GM19193 (cell line): ENCODE measurements around the gene PLPPR4.

Experiments used
- POLR2A ChIP-seq: IDR thresholded peaks from 4 replicates; pipeline ENCODE4 v1.6.1; 2011; ENCODE audit not compliant: insufficient read depth, insufficient read length; ENCODE audit errors: extremely low read depth

Gene PLPPR4

DNA sequence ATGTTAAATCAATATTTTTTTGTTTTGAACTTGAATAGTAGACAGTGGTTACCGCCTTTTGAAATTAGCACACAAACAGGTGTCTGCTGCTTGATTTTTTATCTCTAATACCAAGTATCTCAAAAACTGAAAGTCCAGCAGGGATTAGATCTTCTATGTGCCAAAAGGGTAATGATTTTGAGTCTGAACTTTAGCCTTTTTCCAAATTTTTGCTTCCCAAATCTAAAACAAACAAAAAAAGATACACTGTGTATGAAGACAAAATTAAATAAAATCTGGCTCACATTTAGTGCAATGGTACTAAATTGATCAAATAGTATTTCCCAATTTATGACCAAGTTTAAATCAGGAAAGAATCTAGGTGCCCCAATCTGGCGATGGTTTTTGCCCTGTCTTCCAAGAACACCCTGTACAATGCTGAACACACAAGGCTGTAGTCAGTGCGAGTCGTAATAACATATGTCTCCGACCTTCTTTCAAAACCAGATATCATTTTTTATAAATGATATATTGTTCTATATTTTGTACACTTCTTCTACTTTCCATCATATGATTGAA lies 40.5 kb downstream of the PLPPR4 start:
- no peak for TF ChIP-seq POLR2A

DNA sequence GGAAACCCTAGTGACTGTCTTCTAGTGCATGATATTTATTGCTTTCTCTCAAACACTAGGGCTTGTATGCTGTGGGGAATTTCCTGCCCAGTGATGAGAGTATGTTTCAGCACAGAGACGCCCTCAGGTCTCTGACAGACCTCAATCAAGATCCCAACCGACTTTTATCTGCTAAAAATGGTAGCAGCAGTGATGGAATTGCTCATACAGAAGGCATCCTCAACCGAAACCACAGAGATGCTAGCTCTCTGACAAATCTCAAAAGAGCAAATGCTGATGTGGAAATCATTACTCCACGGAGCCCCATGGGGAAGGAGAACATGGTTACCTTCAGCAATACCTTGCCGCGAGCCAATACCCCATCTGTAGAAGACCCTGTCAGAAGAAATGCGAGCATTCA lies 41.3 kb downstream of the PLPPR4 start:
- no peak for TF ChIP-seq POLR2A

DNA sequence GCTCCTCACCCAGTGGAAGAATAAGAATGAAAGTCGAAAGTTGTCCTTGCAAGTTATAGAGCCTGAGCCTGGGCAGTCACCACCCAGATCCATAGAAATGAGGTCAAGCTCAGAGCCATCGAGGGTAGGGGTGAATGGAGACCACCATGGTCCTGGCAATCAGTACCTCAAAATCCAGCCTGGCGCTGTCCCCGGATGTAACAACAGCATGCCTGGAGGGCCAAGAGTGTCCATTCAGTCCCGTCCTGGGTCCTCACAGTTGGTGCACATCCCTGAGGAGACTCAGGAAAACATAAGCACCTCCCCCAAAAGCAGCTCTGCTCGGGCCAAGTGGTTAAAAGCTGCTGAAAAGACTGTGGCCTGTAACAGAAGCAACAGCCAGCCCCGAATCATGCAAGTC lies 41.8 kb downstream of the PLPPR4 start:
- no peak for TF ChIP-seq POLR2A

DNA sequence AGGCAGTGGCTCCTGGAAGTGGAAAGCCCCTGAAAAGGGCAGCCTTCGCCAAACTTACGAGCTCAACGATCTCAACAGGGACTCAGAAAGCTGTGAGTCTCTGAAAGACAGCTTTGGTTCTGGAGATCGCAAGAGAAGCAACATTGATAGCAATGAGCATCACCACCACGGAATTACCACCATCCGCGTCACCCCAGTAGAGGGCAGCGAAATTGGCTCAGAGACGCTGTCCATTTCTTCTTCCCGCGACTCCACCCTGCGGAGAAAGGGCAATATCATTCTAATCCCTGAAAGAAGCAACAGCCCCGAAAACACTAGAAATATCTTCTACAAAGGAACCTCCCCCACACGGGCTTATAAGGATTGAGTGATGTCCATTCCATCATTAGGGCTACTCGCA lies 42.4 kb downstream of the PLPPR4 start:
- no peak for TF ChIP-seq POLR2A

DNA sequence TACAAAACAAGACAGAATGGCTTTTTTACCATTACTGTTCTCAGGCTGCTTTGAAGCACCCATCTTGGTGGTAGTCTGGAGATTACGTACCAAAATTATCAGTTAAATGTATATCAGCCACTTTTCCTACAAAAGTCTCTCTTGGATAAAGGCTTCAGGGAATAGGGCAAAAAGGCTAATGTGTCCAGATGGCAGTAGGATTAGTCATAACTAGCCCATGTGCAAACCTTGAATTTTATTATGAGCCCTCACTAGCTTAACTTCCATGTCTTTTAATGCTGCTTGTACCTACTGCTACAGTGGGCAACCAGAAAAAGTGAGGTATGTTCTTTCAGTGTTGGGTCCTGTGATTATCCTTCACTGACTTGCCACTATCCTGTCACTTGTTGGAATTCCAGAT lies 51.0 kb downstream of the PLPPR4 start:
- no peak for TF ChIP-seq POLR2A

DNA sequence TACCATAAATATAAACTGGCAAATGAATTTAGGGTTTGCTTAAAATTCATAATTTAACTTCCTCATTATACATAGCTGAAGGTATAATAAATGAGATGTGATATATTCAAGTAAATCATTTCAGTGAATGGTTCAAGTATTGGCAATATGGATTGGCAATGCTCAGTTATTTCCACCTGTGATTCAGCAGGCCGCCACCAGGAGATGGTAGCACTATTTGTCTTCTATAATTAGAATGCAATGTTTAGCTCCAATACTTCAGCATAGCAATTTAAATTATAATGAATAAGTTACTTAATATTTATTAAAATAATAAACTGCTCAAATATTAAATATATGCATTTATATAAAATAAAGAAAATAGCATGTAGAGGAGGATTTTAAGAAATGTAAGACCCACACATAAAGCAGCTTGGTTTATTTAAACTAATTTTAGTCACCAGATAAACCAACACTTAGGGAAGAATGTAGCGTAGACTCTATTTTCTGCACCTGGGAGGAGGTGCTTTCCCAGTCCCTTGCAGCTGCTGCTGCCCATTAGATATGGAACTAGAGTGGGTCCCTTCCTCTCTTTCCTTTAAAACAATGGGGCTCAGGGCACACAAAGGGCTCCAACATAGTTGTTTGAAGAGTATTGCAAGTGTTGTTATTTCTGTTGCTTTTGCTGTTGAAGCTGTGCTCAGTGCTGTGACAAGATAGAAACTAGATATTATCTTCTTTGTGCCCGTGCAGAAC lies 62.1 kb downstream of the PLPPR4 start:
- no peak for TF ChIP-seq POLR2A

DNA sequence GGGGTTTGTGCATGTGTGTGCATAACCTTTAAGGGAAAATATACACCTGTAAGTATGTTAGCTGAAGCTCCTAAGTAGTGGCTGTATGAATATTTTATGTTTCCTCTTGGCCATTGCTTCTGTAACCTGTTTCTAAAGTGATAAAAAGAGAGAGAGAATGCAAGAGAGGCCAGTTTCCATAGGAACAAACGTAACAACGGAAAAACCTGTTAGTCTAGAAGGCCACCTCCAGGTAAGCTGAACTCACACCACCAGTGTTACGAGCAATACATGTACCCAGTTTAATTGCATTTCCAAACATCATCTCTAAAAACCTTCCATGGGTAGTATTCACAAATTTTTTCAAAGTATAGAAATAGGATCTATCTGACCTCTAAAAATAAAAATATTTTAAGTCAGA lies 63.1 kb downstream of the PLPPR4 start:
- no peak for TF ChIP-seq POLR2A

DNA sequence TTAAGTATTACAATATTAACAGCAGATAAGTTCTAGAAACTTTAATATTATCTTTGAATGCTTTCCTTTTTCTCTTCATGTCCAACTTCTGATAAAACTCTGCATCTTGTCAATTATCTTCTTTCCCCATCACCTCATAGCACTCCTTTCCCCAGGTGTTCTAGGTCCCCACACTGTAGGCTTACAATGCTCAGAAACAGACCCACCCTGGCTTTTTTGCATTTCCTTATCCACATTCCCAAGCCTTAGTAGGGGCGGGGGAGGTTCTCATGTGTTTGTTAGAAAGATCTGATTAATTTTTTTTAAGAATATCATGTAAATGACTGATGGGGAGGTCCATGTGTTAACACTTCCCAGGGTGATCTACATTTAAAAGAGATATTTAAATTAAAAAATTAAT lies 63.9 kb downstream of the PLPPR4 start:
- no peak for TF ChIP-seq POLR2A

DNA sequence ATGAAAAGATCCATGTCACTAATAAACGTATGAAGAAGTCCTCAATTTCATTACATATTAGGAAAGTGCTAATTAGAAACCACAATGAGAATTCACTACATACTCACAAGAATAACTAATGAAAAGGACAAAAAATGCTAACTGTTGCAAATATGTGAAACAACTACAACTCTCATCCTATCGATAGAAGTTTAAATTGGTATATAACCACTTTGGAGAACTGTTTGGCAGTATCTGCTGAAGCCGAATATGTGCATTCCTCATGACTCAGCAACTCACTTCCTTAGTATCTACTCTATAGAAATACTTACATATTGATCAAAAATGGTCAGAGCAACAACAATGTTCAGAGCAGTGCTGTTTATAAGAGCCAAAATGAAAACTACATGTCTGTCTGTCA lies 66.8 kb downstream of the PLPPR4 start:
- TF ChIP-seq POLR2A: no peak

DNA sequence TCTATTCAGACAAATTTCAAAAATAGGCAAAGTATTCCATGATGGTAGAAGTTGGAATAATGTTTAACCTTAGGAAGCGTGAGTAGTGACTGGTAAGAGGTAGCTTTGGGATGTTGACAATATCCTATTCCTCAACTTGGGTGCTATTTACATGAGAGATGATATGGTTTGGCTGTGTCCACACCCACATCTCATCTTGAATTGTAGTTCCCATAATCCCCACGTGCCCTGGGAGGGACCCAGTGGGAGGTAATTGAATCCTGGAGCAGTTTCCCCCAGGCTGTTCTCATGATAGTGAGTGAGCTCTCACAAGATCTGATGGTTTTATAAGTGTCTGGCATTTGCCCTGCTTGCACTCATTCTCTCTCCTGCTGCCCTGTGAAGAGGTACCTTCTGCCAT lies 67.3 kb downstream of the PLPPR4 start:
- no peak for TF ChIP-seq POLR2A

DNA sequence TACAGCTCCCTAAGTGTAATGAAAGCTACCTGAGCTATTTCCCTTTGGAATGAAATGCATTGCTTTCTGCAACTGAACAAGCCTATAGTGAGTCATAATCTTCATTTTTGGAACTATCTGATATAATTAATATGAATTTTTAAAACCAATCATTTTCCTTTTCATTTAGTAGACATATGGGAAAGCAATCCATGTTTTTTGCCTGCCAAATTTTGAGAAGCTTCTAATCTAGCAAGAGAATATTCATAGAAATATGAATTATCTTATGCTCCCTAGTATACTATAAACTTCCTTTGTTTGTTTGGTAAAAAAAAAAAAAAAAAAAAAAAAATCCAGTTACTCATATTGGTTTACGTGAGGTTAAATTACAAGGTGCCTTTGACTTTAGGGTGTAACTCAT lies 68.3 kb downstream of the PLPPR4 start:
- no peak for TF ChIP-seq POLR2A

DNA sequence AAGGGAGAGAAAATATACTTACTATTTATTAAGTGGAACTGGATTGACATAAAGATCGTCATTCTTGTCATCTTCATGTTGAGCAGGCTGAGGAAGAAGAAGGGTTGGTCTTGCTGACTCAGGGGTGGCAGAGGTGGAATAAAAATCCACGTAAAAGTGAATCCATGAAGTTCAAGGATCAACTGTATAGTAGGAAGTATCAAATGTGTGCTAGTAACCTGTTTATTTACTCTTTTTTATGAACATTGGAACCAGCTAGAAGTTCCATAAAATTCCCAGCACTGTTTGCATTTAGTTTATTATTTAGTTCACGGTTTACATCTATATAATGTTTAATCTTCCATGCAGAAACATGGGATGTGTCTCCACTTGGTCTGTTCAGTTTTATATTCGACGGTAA lies 70.7 kb downstream of the PLPPR4 start:
- TF ChIP-seq POLR2A: no peak

DNA sequence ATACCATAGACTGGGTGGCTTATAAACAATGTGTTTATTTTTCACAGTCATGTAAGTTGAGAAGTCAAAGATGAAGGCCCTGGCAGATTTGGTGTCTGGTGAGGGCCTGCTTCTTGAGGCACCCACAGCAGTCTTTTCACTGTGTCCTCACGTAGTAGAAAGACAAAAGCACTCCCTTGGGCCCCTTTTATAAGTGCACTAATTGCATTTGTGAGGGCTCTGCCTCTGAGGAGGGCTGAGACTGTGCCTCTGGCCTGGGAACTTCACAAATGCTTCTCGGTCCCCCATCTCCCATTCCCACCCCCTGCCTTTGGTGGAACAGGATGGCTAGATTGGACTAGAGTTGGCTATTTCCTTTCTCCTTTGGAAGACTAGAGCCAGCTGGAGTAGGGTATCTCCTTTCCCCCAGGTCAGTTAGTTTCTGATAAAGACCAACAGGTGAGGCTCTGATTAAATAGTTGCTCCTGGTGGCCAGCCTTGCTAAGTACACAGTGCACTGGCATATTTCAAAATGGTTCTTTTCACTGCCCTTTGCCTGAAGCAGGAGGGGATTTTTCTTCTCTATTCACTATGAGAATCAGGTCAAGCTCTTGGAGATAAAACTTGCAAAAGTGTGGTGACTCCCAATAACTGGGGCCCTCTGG lies 82.9 kb downstream of the PLPPR4 start:
- no peak for TF ChIP-seq POLR2A

DNA sequence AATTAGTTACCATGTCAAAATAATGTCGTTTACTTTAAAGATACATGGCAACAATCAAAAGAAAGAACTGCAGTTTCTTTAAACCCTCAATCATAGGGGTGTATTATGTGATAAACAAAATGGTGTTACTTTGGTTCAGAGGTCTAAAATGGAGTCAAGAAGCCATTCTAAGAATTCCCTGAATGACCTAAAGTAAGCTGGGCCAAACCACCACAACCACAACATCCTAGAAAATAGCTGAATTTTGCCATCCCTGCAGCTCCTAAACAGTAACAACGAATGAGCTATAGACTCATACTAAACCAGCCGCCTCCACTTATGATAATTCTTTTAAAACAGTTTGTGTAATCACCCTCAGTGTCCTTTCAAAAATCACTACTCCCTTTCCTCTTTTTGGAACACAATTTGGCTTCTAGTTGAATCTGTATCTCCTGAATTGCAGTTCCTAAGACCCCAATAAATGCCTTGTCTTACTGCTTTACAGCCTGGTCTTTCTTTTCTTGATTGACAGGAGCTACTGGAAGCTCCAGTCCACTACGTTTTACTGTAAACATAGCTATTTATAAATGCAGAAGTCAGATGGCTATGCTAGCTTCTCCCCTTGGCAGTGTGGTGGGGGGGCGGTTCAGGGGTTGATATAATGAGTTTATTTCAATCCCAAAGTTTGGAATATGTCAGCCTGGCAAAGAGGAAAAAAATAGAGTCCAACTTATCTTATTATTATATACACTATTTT lies 84.3 kb downstream of the PLPPR4 start:
- no peak for TF ChIP-seq POLR2A

DNA sequence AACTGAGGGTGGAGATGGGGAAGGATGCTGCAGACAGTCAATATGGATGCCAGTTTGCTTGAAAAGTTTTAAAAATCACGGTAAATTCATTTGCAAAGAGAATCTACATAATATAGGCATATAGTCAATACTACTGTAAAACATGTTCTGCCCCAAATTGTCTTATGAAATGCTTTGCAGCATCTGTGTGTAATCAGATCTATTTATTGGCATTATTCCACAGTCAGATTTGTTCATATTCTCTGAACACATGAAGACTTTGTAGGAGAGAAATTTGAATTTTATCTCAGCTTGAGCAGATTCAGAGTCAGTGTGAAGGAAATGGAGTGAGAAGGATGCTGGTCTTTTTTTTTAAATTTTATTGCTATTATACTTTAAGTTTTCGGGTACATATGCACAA lies 88.5 kb downstream of the PLPPR4 start:
- TF ChIP-seq POLR2A: no peak

DNA sequence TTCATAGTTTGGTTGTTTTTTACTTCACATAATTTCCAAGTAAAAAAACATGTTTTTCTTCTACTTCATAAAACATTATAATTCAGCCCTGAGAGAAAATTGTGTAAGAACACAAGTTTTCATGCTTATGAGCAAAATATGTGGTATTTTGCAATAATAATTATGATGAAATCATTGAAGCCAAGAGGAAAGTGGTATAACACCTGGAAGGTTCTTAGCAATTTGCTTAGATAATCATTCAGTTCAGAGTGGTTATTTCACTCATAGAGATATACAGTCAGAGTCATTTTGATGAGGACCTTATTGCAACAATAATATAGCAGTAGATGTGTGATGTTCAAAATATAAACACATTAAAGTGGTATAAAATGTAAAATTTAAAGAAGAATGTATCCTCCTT lies 94.5 kb downstream of the PLPPR4 start:
- TF ChIP-seq POLR2A: no peak
